GM21526 (cell line): ENCODE measurements around the gene ZBTB11.
"Not testable (repeated sequence)": the region's sequence is repeated elsewhere in the genome, so short reads cannot be mapped to it uniquely, and the experiment has no call there.

Source experiments
- ATAC-seq: cut with Tn5 transposase; IDR thresholded peaks from one replicate; pipeline ENCODE4 v1.9.1; 2021; ENCODE audit warnings: moderate library complexity; ENCODE audit not compliant: unreplicated experiment, low FRiP score

The ZBTB11 gene

DNA sequence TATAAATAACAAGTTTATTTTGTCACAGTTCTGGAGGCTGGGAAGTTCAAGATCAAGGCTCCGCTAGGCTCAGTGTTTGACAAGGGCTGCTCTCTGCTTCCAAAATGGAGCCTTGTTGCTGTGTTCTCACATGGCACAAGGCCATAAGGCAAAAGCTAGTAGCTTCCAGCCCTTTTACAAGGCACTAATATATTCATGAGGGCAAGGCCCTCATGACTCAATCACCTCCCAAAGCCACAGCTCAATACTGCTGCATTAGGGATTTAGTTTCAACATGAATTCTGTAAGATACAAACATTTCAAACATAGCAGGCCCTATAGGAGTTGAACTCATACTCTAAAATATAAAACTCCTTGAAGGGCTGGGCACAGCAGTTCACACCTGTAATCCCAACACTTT is 30.2 kb downstream of the ZBTB11 start:
- no peak for ATAC-seq

DNA sequence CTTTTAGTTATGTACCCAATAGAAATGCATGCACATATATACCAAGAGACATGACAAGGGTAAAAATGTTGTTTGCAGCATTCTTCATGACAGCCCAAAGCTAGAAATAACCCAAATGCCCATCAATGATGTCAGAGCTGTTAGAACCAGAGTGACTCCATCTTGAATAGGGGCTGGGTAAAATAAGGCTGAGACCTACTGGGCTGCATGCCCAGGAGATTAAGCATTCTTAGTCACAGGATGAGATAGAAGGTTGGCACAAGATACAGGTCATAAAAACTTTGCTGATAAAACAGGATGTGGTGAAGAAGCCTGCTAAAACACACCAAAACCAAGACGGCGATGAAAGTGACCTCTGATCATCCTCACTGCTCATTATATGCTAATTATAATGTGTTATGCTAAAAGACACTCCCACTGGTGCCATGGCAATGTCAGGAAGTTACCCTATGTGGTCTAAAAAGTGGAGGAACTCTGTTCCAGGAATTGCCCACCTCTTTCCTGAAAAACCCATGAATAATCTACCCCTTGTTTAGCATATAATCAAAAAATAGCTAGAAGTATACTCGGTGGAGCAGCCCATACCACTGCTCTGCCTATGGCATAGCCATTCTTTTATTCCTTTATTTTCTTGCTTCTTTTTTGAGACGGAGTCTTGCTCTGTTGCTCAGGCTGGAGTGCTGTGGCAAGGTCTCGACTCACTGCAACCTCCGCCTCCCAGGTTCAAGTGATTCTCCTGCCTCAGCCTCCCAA is 32.9 kb downstream of the ZBTB11 start:
- ATAC-seq, result no peak

DNA sequence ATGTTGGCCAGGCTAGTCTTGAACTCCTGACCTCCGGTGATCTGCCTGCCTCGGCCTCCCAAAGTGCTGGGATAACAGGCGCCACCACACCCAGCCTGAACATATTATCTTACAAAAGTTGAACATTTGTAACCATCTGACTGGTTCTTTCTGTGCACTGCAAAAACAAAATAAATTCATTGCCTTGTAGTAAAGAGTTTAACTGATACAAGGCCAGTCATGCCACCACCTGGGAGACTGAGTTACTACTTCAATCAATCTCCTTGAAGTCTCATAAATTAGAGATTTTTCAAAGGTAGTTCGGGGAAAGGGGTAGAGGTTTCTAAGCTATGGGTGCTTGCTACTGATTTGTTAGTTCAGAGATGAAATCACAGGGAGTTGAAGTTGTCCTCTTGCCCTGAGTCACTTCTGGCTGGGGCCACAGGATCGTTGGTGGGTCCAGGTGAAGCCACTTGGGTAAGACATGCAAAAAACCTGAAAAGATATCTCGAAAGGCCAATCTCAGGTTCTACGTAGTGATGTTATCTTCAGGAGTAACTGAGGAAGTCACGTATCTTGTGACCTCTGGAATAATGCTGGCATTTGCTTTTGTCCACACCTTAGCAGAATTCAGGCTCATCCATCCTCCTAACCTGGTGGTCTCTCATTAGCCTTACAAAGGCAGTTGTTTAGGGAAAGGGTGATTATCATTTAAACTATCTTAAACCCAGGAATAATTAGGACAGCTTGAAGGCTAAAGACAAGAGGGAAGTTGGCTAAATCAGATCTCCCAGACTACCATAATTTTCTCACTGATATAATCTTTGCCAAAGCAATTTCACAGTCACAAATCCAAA is 33.7 kb downstream of the ZBTB11 start:
- ATAC-seq, result no peak

DNA sequence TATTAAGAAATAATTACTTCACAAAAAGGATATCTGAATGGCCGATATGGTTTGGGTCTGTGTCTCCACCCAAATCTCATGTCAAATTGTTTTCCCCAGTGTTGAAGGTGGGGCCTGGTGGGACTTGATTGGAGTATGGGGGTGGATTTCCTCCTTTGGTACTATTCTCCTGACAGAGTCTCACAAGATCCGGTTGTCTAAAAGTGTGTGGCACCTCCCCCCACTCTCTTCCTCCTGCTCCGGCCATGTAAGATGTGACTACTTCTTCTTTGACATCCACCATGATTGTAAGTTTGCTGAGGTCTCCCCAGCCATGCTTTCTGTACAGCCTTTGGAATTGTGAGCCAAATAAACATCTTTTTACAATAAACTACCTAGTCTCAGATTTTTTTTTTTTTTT is 34.5 kb downstream of the ZBTB11 start:
- ATAC-seq, result no peak

DNA sequence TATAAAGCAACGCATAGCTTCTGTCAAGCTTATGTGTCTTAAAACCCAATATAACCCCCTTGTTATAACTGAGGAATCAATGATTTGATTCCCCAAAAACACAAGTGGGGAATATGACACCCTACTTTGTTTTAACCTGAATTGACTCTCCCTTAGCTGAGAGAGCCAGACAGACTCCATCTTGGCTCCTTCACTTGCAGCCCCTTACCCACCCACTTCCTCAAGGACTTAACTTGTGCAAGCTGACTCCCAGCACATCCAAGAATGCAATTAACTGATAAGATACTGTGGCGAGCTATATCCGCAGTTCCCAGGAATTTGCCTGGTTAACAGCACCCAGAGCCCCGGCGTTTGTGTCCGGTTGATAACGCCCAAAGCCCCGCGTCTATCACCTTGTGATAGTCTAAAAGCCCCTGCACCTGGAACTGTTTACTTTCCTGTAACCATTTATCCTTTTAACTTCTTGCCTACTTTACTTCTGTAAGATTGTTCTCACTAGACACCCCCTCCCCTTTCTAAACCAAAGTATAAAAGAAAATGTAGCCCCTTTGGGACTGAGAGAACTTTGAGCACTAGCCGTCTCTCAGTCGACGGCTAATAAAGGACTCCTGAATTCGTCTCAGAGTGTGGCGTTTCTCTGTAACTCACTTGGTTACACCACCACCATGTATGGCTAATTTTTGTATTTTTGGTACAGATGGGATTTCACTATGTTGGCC is 35.4 kb downstream of the ZBTB11 start:
- not testable (repeated sequence) for ATAC-seq

DNA sequence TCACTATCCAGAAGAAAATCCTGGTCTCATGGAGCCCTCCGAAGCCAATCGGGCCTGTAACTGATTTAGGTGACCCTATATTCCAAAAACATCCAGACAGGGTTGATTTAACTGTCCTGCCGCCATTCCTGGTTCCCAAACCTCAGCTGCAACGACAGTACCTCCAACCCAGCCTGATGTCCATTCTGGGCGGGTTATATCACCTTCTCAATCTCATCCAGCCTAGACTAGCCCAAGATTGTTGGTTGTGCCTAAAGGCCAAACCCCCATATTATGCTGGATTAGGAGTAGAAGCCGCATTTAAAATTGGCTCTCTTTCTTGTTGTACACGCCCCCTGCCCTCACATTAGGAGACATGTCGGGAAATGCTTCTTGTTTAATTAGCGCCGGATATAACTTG is 36.7 kb downstream of the ZBTB11 start:
- no peak for ATAC-seq

DNA sequence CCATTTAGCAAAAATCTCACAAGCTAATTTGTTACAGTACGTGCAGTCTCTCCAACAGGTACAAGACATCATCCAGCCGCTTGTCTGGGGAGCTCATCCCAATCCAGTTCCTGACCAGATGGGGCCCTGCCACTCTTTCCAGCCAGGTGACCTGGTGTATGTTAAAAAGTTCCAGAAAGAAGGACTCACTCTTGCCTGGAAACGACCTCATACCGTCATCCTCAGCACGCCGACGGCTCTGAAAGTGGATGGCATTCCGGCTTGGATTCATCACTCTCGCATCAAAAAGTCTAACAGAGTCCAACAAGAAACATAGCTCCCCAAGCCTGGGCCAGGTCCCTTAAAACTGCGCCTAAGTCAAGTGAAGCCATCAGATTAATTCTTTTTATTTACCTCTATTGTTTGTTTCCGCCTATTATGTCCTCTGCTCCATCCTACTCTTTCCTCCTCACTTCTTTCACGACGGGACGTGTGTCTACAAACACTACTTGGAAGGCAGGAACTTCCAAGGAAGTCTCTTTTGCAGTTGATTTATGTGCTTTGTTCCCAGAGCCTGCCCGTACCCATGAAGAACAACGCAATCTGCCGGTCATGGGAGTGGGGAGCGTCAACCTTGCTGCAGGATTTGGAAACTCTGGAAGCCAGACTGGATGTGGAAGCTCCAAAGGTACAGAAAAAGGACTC is 37.5 kb downstream of the ZBTB11 start:
- ATAC-seq, result no peak

DNA sequence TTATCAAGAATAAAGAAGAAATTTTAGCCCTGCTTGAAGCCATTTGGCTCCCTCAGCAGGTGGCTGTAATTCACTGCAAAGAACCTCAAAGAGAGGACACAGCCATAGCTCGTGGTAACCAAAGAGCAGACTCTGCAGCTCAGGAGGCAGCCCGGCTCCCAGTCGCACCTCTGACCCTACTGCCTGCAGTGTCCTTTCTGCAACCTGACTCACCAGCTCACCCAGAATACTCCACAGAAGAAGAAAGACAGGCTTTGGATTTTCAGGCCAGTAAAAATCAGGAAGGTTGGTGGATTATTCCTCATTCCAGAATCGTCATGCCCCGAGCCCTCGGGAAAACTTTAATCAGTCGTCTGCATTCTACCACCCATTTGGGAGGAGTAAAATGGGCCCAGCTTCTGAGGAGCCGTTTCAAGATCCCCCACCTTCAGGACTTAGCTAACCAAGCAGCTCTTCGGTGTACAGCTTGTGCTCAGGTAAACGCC is 38.6 kb downstream of the ZBTB11 start:
- ATAC-seq, result no peak

DNA sequence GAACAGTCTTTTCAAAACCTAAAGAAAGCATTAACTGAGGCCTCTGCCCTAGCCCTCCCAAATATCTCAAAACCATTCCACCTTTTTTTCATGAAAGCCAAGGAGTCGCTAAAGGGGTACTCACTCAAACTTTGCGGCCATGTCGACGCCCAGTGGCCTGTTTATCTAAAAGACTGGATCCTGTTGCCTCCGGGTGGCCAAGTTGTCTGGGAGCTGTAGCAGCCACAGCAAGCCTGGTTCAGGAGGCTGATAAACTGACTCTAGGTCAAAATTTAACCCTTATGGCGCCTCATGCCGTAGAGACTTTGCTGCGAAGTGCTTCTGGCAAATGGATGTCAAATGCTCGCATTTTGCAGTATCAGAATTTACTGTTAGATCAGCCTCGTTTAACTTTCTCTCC is 39.5 kb downstream of the ZBTB11 start:
- ATAC-seq, result no peak

DNA sequence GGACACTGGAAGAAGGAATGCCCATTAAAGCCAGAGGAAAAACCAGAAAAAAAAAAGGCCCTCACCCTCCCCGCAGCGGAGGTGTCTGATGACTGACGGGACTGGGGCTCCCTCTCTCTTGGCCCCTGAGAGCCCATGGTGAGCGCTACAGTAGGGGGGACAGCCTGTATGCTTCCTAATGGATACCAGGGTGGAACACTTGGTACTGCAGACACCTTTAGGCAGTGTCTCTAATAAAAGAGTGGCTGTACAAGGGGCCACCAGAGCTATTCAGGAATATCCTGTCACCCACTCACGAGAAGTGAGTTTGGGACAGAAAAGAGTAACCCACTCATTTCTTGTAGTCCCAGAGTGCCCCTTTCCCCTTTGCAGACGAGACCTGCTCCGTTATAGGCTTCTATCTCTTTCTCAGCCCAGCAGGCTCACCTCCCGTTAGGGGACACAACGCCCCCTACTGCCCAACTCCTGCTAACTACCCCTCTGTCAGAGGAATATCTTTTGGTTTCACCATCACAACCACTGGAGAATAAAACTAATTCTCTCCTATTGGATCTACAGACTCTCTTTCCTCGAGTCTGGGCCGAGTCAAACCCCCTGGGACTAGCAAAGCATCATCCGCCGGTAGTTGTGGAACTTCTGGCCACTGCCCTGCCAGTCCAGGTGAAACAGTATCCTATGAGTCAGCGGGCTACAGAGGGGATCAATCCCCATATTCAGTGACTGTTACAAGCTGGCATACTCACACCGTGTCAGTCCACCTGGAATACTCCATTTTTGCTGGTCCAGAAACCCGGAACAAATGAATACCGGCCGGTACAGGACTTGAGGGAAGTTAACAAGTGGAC is 40.8 kb downstream of the ZBTB11 start:
- ATAC-seq, result peak; percentile 91

DNA sequence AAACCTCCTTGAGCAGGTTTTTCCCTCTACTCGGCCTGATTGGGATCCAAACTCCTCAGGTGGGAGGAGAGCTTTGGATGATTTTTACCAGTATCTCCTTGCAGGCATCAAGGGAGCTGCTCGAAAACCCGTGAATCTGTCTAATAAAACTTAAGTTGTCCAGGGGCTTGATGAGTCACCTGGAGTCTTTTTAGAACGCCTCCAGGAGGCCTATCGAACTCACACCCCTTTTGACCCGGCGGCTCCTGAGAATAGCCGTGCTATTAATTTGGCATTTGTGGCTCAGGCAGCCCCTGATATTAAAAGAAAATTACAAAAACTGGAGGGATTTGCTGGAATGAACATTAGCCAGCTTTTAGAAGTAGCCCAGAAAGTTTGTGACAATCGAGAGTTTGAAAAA is 41.6 kb downstream of the ZBTB11 start:
- no peak for ATAC-seq

DNA sequence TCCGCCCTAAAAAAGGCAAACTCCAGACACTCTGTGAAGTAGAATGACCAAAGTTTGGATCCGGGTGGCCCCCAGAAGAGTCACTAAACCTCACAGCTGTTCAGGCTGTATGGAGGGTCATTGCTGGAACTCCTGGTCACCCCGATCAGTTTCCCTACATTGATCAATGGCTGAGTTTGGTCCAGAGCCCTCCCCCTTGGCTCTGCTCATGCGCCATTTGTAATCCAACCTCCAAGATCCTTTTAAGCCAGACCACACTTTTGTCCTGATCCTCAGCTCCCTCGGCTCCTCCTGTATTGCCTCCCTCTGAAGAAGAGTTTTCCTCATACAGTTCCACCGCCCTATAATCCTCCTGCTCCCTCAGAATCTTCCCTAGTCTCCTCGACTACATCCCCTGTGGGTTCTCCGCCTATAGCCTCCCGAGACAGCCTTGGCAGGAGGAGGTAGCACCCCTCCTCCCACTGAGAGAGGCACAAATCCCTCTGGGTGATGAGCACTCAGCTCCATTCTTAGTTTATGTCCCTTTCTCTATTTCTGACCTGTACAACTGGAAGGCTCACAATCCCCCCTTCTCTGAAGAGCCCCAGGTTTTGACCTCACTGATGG is 42.2 kb downstream of the ZBTB11 start:
- ATAC-seq, result no peak

DNA sequence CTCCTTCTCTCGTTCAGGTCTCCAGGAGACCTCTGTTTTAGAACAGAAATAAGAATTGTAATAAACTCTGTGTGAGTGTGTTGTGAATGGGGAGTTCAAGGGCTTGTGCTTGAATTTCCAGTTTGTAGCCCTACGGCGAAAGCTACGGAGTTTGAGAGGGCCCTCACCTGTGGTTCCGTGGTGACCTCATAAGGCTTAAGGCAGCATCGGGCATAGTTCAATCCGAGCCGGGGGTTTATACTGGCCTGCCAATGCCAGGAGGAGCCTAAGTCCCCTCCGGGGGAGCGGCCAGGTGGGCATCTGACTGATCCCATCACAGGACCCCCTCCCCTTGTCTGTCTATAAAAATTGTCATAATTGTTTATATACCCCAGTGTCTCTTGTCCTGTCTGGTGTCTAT is 43.7 kb downstream of the ZBTB11 start:
- no peak for ATAC-seq

DNA sequence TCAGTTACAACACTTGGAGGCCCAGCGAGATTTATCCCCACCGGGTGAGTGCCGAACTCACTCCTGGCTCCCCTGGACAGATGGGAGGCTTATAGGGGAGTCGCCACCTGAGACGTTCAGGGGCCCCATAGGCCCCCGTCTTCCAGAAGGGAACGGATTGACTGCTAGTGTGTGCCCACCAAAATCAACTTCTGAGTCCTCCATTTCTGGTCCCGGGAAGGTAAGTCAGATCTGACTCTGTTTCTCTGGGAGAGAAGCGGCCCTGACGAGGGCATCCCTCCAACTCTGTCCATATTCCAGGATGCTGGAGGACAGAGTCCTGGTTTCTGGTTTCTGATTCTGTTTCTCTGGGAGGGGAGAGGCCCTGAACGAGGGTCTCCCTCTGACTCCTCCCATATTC is 44.3 kb downstream of the ZBTB11 start:
- ATAC-seq, result no peak

DNA sequence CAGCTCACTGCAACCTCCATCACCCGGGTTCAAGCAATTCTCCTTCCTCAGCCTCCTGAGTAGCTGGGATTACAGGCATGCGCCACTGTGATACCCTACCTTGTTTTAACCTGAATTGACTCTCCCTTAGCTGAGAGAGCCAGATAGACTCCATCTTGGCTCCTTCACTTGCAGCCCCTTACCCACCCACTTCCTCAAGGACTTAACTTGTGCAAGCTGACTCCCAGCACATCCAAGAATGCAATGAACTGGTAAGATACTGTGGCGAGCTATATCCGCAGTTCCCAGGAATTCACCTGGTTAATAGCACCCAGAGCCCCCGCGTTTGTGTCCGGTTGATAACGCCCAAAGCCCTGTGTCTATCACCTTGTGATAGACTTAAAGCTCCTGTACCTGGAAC is 45.0 kb downstream of the ZBTB11 start:
- ATAC-seq, result not testable (repeated sequence)

DNA sequence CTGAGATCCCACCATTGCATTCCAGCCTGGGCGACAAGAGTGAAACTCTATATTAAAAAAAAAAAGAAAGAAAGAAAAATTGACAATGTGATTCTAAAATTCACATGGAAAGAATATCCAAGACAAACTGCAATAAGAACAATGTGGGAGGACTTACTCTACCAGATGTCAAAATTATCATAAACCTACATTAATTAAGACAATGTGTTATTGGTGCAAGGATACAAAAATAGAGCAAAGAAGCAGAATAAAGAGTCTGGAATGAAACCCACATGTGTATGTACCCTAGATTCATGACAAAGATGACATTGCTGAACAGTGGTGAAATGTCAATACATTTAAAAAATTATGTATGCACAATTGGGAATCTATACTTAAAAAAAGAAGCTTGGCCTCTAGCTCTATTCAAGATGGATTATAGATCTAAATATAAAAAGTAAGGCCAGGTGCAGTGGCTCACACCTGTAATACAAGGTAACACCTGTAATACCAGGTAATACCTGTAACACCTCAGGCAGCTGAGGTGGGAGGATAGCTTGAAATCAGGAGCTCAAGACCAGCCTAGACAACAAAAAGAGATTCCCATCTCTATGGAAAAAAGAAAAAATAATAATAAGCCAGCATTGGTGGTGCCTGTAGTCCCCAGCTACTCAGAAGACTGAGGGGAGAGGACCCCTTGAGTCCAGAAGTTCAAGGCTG is 45.7 kb downstream of the ZBTB11 start:
- no peak for ATAC-seq

DNA sequence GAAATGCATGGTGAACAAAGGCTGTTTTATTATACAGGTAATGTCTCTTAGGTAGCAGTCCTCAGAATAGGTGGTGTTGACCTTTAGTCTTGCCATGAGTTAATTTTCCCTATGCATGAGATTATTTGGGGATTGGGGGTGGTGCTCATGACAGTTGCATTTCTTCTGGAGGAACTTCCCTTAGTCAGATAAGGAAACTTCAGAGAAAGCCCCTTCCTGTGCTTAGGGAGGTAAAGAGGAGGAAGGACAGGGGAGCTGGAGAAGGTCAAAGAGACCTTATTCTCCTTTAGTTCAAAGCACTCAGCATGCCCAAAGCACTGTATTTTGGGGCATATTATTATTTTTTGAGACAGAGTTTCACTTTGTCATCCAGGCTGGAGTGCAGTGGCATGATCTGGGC is 47.7 kb downstream of the ZBTB11 start:
- no peak for ATAC-seq

DNA sequence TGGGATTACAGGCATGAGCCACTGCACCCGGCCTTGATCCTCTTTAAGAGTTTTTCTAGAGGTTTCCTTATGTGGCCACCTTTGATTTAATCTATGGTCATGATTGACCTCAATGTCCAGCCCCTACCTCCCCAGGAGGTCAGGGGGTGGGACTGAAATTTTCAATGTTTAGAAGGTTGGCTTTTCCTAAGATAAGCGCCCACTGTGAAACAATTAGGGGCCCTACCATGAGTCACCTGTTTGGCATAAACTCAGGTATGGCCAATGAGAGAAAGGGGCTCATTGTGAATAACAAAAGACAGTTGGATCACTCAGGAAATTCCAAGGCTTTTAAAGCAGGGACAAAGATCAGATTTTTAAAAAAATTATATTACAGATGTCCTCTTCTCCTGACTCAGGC is 51.1 kb downstream of the ZBTB11 start:
- ATAC-seq, result no peak

DNA sequence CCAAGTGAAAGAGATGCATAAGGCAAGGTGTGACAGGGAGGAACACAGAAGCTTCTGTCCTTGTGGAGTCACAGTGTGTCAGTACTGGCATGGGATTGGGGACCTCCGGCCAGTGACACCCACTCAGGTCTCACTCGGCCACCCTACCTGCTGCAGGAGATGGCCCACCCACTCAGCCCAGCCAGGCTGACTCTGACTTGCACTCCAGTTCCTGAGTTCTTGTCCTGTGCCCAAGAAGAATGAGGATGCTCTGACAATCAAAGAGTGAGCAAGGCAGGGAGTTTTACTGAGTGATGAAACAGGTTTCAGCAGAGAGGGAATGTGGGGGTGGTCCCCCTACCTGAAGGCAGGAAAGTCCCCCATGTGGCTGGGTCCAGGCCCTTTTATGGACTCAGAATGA is 52.1 kb downstream of the ZBTB11 start:
- no peak for ATAC-seq
